Osteocyte (in vitro differentiated cells): Measurements from ENCODE around the gene INSIG2. TPM values are rescaled to one million over a fixed set of nuclear protein-coding genes. Genes with fewer than 3 reads are reported as not detected.

Experiments
- DNase-seq: peaks from one replicate; pipeline ENCODE4 v3.0.0; 2021; ENCODE audit warnings: mixed read lengths; ENCODE audit not compliant: unreplicated experiment; ENCODE audit errors: extremely low spot score
- H3K27ac Mint-ChIP-seq: one replicate; pipeline ENCODE4 v1.8.0; 2021; ENCODE audit warnings: mild to moderate bottlenecking, mixed read lengths; ENCODE audit not compliant: unreplicated experiment
- H3K27me3 Mint-ChIP-seq: one replicate; pipeline ENCODE4 v1.8.0; 2021; ENCODE audit warnings: mixed read lengths; ENCODE audit not compliant: unreplicated experiment
- H3K36me3 Mint-ChIP-seq: one replicate; pipeline ENCODE4 v1.8.0; 2021; ENCODE audit warnings: mixed read lengths; ENCODE audit not compliant: unreplicated experiment
- H3K4me1 Mint-ChIP-seq: one replicate; pipeline ENCODE4 v1.8.0; 2021; ENCODE audit warnings: mixed read lengths; ENCODE audit not compliant: unreplicated experiment
- H3K4me3 Mint-ChIP-seq: one replicate; pipeline ENCODE4 v1.8.0; 2021; ENCODE audit warnings: mild to moderate bottlenecking, moderate library complexity, mixed read lengths; ENCODE audit not compliant: unreplicated experiment
- H3K9me3 Mint-ChIP-seq: one replicate; pipeline ENCODE4 v1.8.0; 2021; ENCODE audit warnings: mixed read lengths; ENCODE audit not compliant: unreplicated experiment
- total RNA-seq: library from RNA; stranded (reverse); gene quantifications from 2 replicates; pipeline ENCODE4 v1.2.1, GENCODE V29; 2021
- TF ChIP-seq, protein P1 (sequence below): fragments of 200-600 bp; sonication (generic); IDR thresholded peaks from 2 replicates; pipeline ENCODE4 v1.5.0; 2021; ENCODE audit warnings: antibody characterized with exemption, mild to moderate bottlenecking, moderate library complexity

INSIG2 gene
- total RNA-seq, 1 donor from 2014 or later, result 16.7 TPM

DNA sequence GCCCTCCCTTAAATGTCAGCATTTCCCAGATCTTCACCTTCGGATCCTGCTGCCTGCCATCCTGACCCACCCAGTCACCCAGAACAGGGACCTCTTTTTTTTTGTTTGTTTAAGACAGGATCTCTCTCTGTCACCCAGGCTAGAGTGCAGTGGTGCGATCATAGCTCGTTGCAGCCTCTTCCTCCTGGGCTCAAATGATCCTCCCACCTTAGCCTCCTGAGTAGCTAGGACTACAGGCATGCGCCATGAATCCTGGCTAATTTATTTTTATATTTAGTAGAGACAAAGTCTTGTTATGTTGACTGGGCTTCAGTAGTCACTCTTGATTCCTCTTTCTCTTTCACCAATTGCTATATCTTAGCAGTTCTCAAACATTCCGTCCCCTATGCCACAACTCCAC is 39.0 kb downstream of the INSIG2 start:
- peaks cover 5% of the 10 kb centered on the region for H3K27me3 Mint-ChIP-seq
- H3K9me3 Mint-ChIP-seq, result no peaks in the 10 kb centered on the region
- H3K4me1 Mint-ChIP-seq, result no peaks in the 10 kb centered on the region

GRCh38 chr2:118128826-118129225 is 40.6 kb downstream of the INSIG2 start:
- no peaks in the 10 kb centered on the region for H3K4me1 Mint-ChIP-seq
- H3K36me3 Mint-ChIP-seq, result no peaks in the 10 kb centered on the region
- TF ChIP-seq, protein P1, sequence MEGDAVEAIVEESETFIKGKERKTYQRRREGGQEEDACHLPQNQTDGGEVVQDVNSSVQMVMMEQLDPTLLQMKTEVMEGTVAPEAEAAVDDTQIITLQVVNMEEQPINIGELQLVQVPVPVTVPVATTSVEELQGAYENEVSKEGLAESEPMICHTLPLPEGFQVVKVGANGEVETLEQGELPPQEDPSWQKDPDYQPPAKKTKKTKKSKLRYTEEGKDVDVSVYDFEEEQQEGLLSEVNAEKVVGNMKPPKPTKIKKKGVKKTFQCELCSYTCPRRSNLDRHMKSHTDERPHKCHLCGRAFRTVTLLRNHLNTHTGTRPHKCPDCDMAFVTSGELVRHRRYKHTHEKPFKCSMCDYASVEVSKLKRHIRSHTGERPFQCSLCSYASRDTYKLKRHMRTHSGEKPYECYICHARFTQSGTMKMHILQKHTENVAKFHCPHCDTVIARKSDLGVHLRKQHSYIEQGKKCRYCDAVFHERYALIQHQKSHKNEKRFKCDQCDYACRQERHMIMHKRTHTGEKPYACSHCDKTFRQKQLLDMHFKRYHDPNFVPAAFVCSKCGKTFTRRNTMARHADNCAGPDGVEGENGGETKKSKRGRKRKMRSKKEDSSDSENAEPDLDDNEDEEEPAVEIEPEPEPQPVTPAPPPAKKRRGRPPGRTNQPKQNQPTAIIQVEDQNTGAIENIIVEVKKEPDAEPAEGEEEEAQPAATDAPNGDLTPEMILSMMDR, result no peak
- H3K27ac Mint-ChIP-seq, result no peak overlapping the region
- H3K4me3 Mint-ChIP-seq, result no peak overlapping the region
- no peak for DNase-seq
- peaks cover 5% of the 10 kb centered on the region for H3K27me3 Mint-ChIP-seq
- no peaks in the 10 kb centered on the region for H3K9me3 Mint-ChIP-seq

More for the DNA sequence above, 39.0 kb downstream of the INSIG2 start:
- no peak overlapping the region for H3K27ac Mint-ChIP-seq
- no peaks in the 10 kb centered on the region for H3K36me3 Mint-ChIP-seq
- TF ChIP-seq, protein P1, result no peak
- no peak overlapping the region for H3K4me3 Mint-ChIP-seq
- DNase-seq, result no peak

DNA sequence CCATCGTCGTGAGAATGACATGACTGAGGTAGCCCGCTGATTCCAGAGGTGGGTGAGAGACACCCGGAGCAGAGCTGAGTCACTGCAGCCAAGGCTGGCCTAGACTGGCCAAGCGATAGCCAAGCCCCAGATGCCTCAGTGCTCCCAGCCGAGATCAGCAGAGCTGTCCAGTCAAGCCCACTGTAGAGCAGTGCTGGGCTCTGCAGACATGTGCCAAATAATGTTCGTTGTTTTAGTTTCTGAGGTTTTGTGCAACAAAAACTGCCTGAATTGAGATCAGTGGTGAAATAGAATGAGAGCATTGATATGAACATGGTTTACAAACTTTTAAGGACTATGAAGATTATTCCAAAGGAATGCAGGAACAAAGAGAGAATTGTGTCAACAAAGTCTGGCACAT is 42.1 kb downstream of the INSIG2 start:
- Mint-ChIP-seq H3K4me3 (no peak overlapping the region), H3K4me1 (no peaks in the 10 kb centered on the region), H3K27me3 (peaks cover 3% of the 10 kb centered on the region), H3K27ac (no peak overlapping the region), H3K36me3 (no peaks in the 10 kb centered on the region), H3K9me3 (no peaks in the 10 kb centered on the region)
- TF ChIP-seq, protein P1, result no peak
- no peak for DNase-seq

- no peaks in the 10 kb centered on the region for H3K9me3 Mint-ChIP-seq
- no peak overlapping the region for H3K4me3 Mint-ChIP-seq
- TF ChIP-seq, protein P1, result no peak
- no peaks in the 10 kb centered on the region for H3K4me1 Mint-ChIP-seq
- no peak for DNase-seq
- no peak overlapping the region for H3K27ac Mint-ChIP-seq
- no peaks in the 10 kb centered on the region for H3K36me3 Mint-ChIP-seq
- peaks cover 4% of the 10 kb centered on the region for H3K27me3 Mint-ChIP-seq
Observed at GRCh38 chr2:118131771-118132170, 43.5 kb downstream of the INSIG2 start.

DNA sequence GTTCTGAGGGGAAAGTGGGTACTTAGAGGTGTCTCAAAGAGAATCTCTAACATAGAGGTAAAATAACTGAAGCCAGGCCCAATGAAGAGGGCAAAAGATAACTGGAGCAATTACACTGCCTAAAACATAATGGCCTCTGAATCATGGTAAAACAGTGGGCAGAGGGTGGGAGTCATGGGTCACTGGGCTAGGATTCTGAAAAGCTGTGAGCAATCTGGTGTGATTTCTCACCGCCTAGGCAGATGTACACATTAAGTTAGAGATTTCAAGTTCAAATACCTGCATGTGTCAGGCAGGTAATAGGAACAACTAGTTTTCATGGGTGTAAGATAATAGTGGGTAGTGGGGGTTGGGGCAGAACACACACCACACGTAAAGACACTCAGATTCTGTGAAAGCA is 45.6 kb downstream of the INSIG2 start:
- Mint-ChIP-seq H3K4me1 (no peaks in the 10 kb centered on the region), H3K27ac (no peak overlapping the region), H3K4me3 (no peak overlapping the region), H3K9me3 (no peaks in the 10 kb centered on the region), H3K27me3 (peaks cover 4% of the 10 kb centered on the region), H3K36me3 (no peaks in the 10 kb centered on the region)
- no peak for DNase-seq
- TF ChIP-seq, protein P1, result no peak
